ENCODE data around the gene RAB4A. TPM values are rescaled to one million over a fixed set of nuclear protein-coding genes. Genes with fewer than 3 reads are reported as not detected.

RAB4A gene
- total RNA-seq, 4 donors from 2014 or later, result 31.5 to 49.2 (median 39.9) TPM

- DNase-seq, result no peak
- Histone ChIP-seq H3K27me3 (no peaks in the 10 kb centered on the region), H3K36me3 (no peaks in the 10 kb centered on the region), H3K4me1 (no peaks in the 10 kb centered on the region), H3K4me3 (no peak overlapping the region), H3K9me3 (no peaks in the 10 kb centered on the region), H3K27ac (no peak overlapping the region)
- TF ChIP-seq POLR2A (IDR thresholded peaks at IDR 0.05), result no peak
- TF ChIP-seq CTCF (IDR thresholded peaks at IDR 0.05), result no peak
- intact Hi-C loops (cut with DNase I; ENCODE audit: low total_unique reads), result no loop called here
Measured at GRCh38 chr1:229303855-229304254, 32.9 kb downstream of the RAB4A start.

GRCh38 chr1:229305392-229305791 is 34.5 kb downstream of the RAB4A start:
- Histone ChIP-seq H3K36me3 (no peaks in the 10 kb centered on the region), H3K27ac (no peak overlapping the region), H3K4me3 (no peak overlapping the region), H3K9me3 (no peaks in the 10 kb centered on the region), H3K4me1 (no peaks in the 10 kb centered on the region), H3K27me3 (no peaks in the 10 kb centered on the region)
- TF ChIP-seq POLR2A (IDR thresholded peaks at IDR 0.05) (no peak), CTCF (IDR thresholded peaks at IDR 0.05) (no peak)
- no peak for DNase-seq
- intact Hi-C loops (cut with DNase I; ENCODE audit: low total_unique reads), result no loop called here

- no peaks in the 10 kb centered on the region for H3K9me3 ChIP-seq
- H3K27me3 ChIP-seq, result no peaks in the 10 kb centered on the region
- no peak overlapping the region for H3K4me3 ChIP-seq
- TF ChIP-seq CTCF (IDR thresholded peaks at IDR 0.05), result no peak
- TF ChIP-seq POLR2A (IDR thresholded peaks at IDR 0.05), result no peak
- intact Hi-C loops (cut with DNase I; ENCODE audit: low total_unique reads), result no loop called here
- no peak overlapping the region for H3K27ac ChIP-seq
- no peaks in the 10 kb centered on the region for H3K4me1 ChIP-seq
- no peaks in the 10 kb centered on the region for H3K36me3 ChIP-seq
- DNase-seq, result no peak
Measured at GRCh38 chr1:229309074-229309473, 38.2 kb downstream of the RAB4A start.

- H3K9me3 ChIP-seq, result no peaks in the 10 kb centered on the region
- H3K4me3 ChIP-seq, result no peak overlapping the region
- H3K27me3 ChIP-seq, result no peaks in the 10 kb centered on the region
- no peak overlapping the region for H3K27ac ChIP-seq
- H3K4me1 ChIP-seq, result no peaks in the 10 kb centered on the region
- no peaks in the 10 kb centered on the region for H3K36me3 ChIP-seq
- intact Hi-C loops (cut with DNase I; ENCODE audit: low total_unique reads), result no loop called here
- TF ChIP-seq POLR2A (IDR thresholded peaks at IDR 0.05) (no peak), CTCF (IDR thresholded peaks at IDR 0.05) (no peak)
- no peak for DNase-seq
Measured at GRCh38 chr1:229309684-229310083, 38.8 kb downstream of the RAB4A start.

- H3K27me3 ChIP-seq, result no peaks in the 10 kb centered on the region
- H3K27ac ChIP-seq, result no peak overlapping the region
- no peaks in the 10 kb centered on the region for H3K36me3 ChIP-seq
- no peak for DNase-seq
- no peak overlapping the region for H3K4me3 ChIP-seq
- H3K4me1 ChIP-seq, result no peaks in the 10 kb centered on the region
- intact Hi-C loops (cut with DNase I; ENCODE audit: low total_unique reads), result no loop called here
- TF ChIP-seq POLR2A (IDR thresholded peaks at IDR 0.05) (no peak), CTCF (IDR thresholded peaks at IDR 0.05) (no peak)
- no peaks in the 10 kb centered on the region for H3K9me3 ChIP-seq
Measured at GRCh38 chr1:229310833-229311232, 39.9 kb downstream of the RAB4A start.

Measured in uterus (tissue), 4 donors.